ENCODE results near the gene PEPD.

The PEPD gene

GRCh38 chr19:33376941-33377557 lies 144.5 kb downstream of the PEPD start:
- no peak overlapping the region for H3K4me3 ChIP-seq (replicated peaks; ENCODE audit: low read depth, low read length)
- no peak for DNase-seq (ENCODE audit: extremely low read depth, low read depth)
- TF ChIP-seq, protein P1, sequence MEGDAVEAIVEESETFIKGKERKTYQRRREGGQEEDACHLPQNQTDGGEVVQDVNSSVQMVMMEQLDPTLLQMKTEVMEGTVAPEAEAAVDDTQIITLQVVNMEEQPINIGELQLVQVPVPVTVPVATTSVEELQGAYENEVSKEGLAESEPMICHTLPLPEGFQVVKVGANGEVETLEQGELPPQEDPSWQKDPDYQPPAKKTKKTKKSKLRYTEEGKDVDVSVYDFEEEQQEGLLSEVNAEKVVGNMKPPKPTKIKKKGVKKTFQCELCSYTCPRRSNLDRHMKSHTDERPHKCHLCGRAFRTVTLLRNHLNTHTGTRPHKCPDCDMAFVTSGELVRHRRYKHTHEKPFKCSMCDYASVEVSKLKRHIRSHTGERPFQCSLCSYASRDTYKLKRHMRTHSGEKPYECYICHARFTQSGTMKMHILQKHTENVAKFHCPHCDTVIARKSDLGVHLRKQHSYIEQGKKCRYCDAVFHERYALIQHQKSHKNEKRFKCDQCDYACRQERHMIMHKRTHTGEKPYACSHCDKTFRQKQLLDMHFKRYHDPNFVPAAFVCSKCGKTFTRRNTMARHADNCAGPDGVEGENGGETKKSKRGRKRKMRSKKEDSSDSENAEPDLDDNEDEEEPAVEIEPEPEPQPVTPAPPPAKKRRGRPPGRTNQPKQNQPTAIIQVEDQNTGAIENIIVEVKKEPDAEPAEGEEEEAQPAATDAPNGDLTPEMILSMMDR (IDR thresholded peaks at IDR 0.05; ENCODE audit: low read depth, low read length, missing control alignments): no peak

- peak; percentile 36 for DNase-seq (ENCODE audit: extremely low read depth, low read depth)
- H3K4me3 ChIP-seq (replicated peaks; ENCODE audit: low read depth, low read length): no peak overlapping the region
- TF ChIP-seq, protein P1 (IDR thresholded peaks at IDR 0.05; ENCODE audit: low read depth, low read length, missing control alignments): no peak
Measured at GRCh38 chr19:33376423-33376822, 145.2 kb downstream of the PEPD start.

GRCh38 chr19:33375837-33376159 lies 145.8 kb downstream of the PEPD start:
- DNase-seq (ENCODE audit: extremely low read depth, low read depth): no peak
- no peak overlapping the region for H3K4me3 ChIP-seq (replicated peaks; ENCODE audit: low read depth, low read length)
- TF ChIP-seq, protein P1 (IDR thresholded peaks at IDR 0.05; ENCODE audit: low read depth, low read length, missing control alignments): no peak

DNA sequence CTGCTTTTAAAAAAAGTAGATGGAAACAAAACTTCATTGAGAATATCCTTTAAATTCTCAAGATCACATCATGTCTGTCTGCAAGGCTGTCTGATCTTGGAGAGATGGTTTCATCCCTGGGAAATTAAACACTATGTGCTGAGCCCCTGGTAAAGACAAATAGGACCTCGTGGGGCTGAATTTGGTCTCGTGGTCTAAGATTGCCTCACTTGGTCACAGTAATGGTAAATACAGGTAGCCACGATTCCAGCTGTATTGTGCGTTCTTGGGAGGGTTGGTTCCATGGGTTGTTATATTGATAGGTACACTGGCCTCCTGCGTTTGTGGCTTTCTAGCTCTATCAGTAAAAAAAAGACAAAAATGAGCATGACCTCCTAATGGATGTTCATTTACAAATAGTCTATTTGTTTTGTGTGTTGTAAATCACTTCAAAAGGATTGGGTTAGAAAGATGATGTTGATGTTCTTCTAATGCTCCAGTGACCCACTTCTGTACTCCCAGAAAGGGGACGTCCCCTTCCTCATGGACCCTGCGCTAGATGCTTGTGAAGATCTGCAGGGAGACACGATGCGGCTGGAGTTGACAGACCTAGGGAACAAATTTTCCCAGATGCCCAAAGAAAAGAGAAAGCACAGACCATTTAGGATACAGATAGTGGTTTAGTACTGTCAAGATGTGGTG lies 146.3 kb downstream of the PEPD start:
- H3K4me3 ChIP-seq (replicated peaks; ENCODE audit: low read depth, low read length): peak overlapping the region; percentile 59
- TF ChIP-seq, protein P1 (IDR thresholded peaks at IDR 0.05; ENCODE audit: low read depth, low read length, missing control alignments): no peak
- DNase-seq (ENCODE audit: extremely low read depth, low read depth): no peak

DNA sequence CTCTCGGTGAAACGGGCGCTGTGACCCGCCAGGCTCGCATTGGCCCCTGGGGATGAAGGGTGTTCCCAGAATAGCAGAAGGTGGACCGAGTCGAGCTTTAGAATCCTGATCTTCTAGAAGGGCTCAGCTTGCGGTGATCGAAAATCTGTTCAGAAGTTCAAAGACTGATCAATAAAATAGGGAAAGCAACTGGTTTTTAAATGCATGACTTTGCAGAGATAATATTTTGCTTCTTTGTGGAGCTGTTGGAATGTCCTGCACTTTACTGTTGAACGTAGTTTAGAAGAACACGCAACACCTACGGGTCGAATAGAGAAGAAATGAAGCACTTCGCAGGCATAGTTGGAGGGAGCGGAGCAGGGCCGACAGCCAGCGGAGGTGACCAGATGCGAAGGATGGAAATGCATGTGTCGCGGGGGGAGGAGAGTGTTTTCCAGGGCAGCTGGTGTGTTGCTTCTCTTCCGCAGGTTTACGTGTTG lies 147.3 kb downstream of the PEPD start:
- DNase-seq (ENCODE audit: extremely low read depth, low read depth): no peak
- H3K4me3 ChIP-seq (replicated peaks; ENCODE audit: low read depth, low read length): peak overlapping the region; percentile 59
- TF ChIP-seq, protein P1 (IDR thresholded peaks at IDR 0.05; ENCODE audit: low read depth, low read length, missing control alignments): no peak

GRCh38 chr19:33373453-33374235 lies 147.9 kb downstream of the PEPD start, which contains the start of gene CEBPG:
Gene CEBPG, plus strand, starts transcription at chr19:33373709. Its CDS starts 5,531 bp downstream, at chr19:33379240.
- TF ChIP-seq, protein P1 (IDR thresholded peaks at IDR 0.05; ENCODE audit: low read depth, low read length, missing control alignments): no peak
- peak within 1 kb of the TSS; percentile 59 for H3K4me3 ChIP-seq (replicated peaks; ENCODE audit: low read depth, low read length)
- DNase-seq (ENCODE audit: extremely low read depth, low read depth): peak; percentile 32
